ENCODE results near the gene ECI2. TPM values are rescaled to one million over a fixed set of nuclear protein-coding genes. Genes with fewer than 3 reads are reported as not detected.

The ECI2 gene
- total RNA-seq, 1 experiment from 2014 or later: 19.7 TPM

DNA sequence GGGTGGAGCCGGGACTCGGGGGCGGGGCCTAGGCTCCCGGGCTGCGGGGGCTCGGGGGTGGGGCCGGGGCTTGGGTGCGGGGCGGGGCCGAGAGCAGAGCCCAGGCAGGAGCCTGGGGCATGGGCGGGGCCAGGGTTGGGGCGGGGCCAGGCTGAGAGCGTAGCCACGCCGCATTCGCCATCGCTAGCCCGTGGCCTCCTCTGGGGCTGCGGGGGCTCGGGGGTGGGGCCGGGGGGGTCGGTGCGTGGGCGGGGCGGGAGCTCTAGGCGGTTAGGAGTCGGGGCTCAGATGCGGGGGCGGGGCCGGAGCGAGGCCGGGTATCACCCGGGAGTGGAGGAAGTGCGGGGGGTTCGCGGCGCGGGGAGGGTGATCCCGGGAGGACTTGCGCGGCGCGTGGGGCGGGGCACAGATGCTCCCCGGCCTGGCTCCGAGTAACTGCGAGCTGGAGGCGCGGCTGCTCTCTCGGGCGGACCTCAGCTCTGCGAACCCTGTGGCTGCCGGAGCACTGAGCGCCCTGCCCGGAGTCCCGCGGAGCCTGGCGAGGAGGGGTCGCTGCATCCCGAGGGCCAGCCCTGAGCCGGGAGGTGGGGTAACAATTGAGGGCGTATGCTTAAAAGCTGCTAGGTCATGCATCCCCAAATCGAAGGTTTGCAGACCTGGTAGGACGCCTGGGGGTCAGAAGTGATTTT is 434 bp upstream of the ECI2 start:
- no TSS peak for BruUV-seq (replicated peaks)
- DNase-seq: peak; percentile 84
- no peaks in the 10 kb centered on the region for H3K9me3 Mint-ChIP-seq (ENCODE audit: low read depth, unreplicated experiment)
- H3K36me3 Mint-ChIP-seq (ENCODE audit: insufficient read depth, unreplicated experiment): peaks cover 19% of the 10 kb centered on the region
- intact Hi-C loops (cut with micrococcal nuclease; ENCODE audit: unreplicated experiment): no loop called here
- H3K27me3 Mint-ChIP-seq (ENCODE audit: unreplicated experiment): no peaks in the 10 kb centered on the region
- peak overlapping the region; percentile 87 for H3K4me3 Mint-ChIP-seq (ENCODE audit: low read depth, unreplicated experiment)
- no peak for TF ChIP-seq CTCF (IDR thresholded peaks at IDR 0.05; ENCODE audit: unreplicated experiment)
- peak overlapping the region; percentile 47 for H3K27ac Mint-ChIP-seq (ENCODE audit: unreplicated experiment)
- H3K4me1 Mint-ChIP-seq (ENCODE audit: low read depth, unreplicated experiment): peaks cover 11% of the 10 kb centered on the region
- CTCF ChIA-PET: interaction anchor here (0.5 to 1.1 kb wide), 5 partner anchors 10 to 311 kb away, joined by 3 to 4 read pairs (median 3); a partner anchor contains a TSS

- CTCF ChIA-PET: no interaction called here
- no peak for TF ChIP-seq CTCF (IDR thresholded peaks at IDR 0.05; ENCODE audit: unreplicated experiment)
- no peaks in the 10 kb centered on the region for H3K9me3 Mint-ChIP-seq (ENCODE audit: low read depth, unreplicated experiment)
Observed at GRCh38 chr6:4133941-4134838, 1.2 kb downstream of the ECI2 start.

GRCh38 chr6:4130357-4130987 is 4.9 kb downstream of the ECI2 start:
- H3K27ac Mint-ChIP-seq (ENCODE audit: unreplicated experiment): no peak overlapping the region
- H3K4me3 Mint-ChIP-seq (ENCODE audit: low read depth, unreplicated experiment): no peak overlapping the region
- H3K4me1 Mint-ChIP-seq (ENCODE audit: low read depth, unreplicated experiment): peaks cover 25% of the 10 kb centered on the region
- TF ChIP-seq CTCF (IDR thresholded peaks at IDR 0.05; ENCODE audit: unreplicated experiment): no peak
- no peaks in the 10 kb centered on the region for H3K27me3 Mint-ChIP-seq (ENCODE audit: unreplicated experiment)
- peaks cover 12% of the 10 kb centered on the region for H3K36me3 Mint-ChIP-seq (ENCODE audit: insufficient read depth, unreplicated experiment)
- DNase-seq: no peak
- intact Hi-C loops (cut with micrococcal nuclease; ENCODE audit: unreplicated experiment): no loop called here
- BruUV-seq (replicated peaks): no TSS peak
- H3K9me3 Mint-ChIP-seq (ENCODE audit: low read depth, unreplicated experiment): no peaks in the 10 kb centered on the region
- CTCF ChIA-PET: no interaction called here

More at GRCh38 chr6:4133941-4134838, 1.2 kb downstream of the ECI2 start:
- Mint-ChIP-seq H3K4me3 (ENCODE audit: low read depth, unreplicated experiment) (peak overlapping the region; percentile 87), H3K27me3 (ENCODE audit: unreplicated experiment) (no peaks in the 10 kb centered on the region), H3K36me3 (ENCODE audit: insufficient read depth, unreplicated experiment) (peaks cover 19% of the 10 kb centered on the region), H3K27ac (ENCODE audit: unreplicated experiment) (no peak overlapping the region), H3K4me1 (ENCODE audit: low read depth, unreplicated experiment) (peaks cover 11% of the 10 kb centered on the region)
- intact Hi-C loops (cut with micrococcal nuclease; ENCODE audit: unreplicated experiment): no loop called here
- BruUV-seq (replicated peaks): TSS peak; percentile 42
- DNase-seq: peak; percentile 7

GRCh38 chr6:4129446-4129845 is 5.9 kb downstream of the ECI2 start:
- no peak for DNase-seq
- peaks cover 29% of the 10 kb centered on the region for H3K4me1 Mint-ChIP-seq (ENCODE audit: low read depth, unreplicated experiment)
- no peak for TF ChIP-seq CTCF (IDR thresholded peaks at IDR 0.05; ENCODE audit: unreplicated experiment)
- H3K9me3 Mint-ChIP-seq (ENCODE audit: low read depth, unreplicated experiment): no peaks in the 10 kb centered on the region
- H3K27ac Mint-ChIP-seq (ENCODE audit: unreplicated experiment): no peak overlapping the region
- peaks cover 5% of the 10 kb centered on the region for H3K36me3 Mint-ChIP-seq (ENCODE audit: insufficient read depth, unreplicated experiment)
- H3K4me3 Mint-ChIP-seq (ENCODE audit: low read depth, unreplicated experiment): no peak overlapping the region
- CTCF ChIA-PET: no interaction called here
- intact Hi-C loops (cut with micrococcal nuclease; ENCODE audit: unreplicated experiment): no loop called here
- no TSS peak for BruUV-seq (replicated peaks)
- H3K27me3 Mint-ChIP-seq (ENCODE audit: unreplicated experiment): no peaks in the 10 kb centered on the region
